ENCODE measurements around the gene NLGN1.

GRCh38 chr3:174242311-174243041, 844.9 kb downstream of the NLGN1 start:
- TF ChIP-seq CTCF (IDR thresholded peaks at IDR 0.05; ENCODE audit: low read length) (no peak), EZH2 (IDR thresholded peaks at IDR 0.05; ENCODE audit: borderline replicate concordance, low read length) (no peak)

Measured in OCI-LY1 (cell line).